Tibial nerve (tissue), 4 donors: ENCODE data around the gene EFCAB8. TPM values are rescaled to one million over a fixed set of nuclear protein-coding genes. Genes with fewer than 3 reads are reported as not detected.

Source experiments
- DNase-seq, 2 donors: peaks; one replicate each; pipeline ENCODE4 v3.0.0-alpha.2; 2019; ENCODE audit warnings: low spot score in 2 of 2
- H3K27ac ChIP-seq, 4 donors: fragments of 200-600 bp; sonication (generic) in 3 of 4; one replicate each; pipeline ENCODE4 v1.5.1; 2017 to 2019; ENCODE audit warnings: mild to moderate bottlenecking in 1 of 4
- H3K27me3 ChIP-seq, 2 donors: fragments of 200-600 bp; sonication (generic) in 1 of 2; one replicate each; pipeline versions ENCODE4 v1.5.1 to v1.6.0; 2017 to 2019
- H3K36me3 ChIP-seq, 3 donors: fragments of 200-600 bp; sonication (generic); one replicate each; pipeline ENCODE4 v1.5.1; 2018 to 2019
- H3K4me1 ChIP-seq, 4 donors: fragments of 200-600 bp; sonication (generic) in 3 of 4; one replicate each; pipeline ENCODE4 v1.5.1; 2017 to 2019
- H3K4me3 ChIP-seq, 4 donors: fragments of 200-600 bp; sonication (generic) in 3 of 4; one replicate each; pipeline ENCODE4 v1.5.1; 2017 to 2019; ENCODE audit warnings: mild to moderate bottlenecking in 1 of 4, moderate library complexity in 1 of 4
- H3K9me3 ChIP-seq, 4 donors: fragments of 200-600 bp; sonication (generic) in 3 of 4; one replicate each; pipeline ENCODE4 v1.5.1; 2017 to 2019
- EP300 ChIP-seq, 2 donors: sonication (generic); formaldehyde crosslinking; IDR thresholded peaks; one replicate each; pipeline ENCODE4 v1.6.1; 2017; ENCODE audit warnings: antibody characterized with exemption in 2 of 2, mild to moderate bottlenecking in 1 of 2
- POLR2A ChIP-seq, 2 donors: fragments of 450-650 bp; IDR thresholded peaks; one replicate each; pipeline ENCODE4 v1.6.1; 2017; ENCODE audit warnings: antibody characterized with exemption in 2 of 2, mild to moderate bottlenecking in 2 of 2, moderate library complexity in 2 of 2
- WGBS, 2 donors: methylation state at CpG; one replicate each; pipeline ENCODE4 v1.1.5; 2018; 5-methylcytosine and 5-hydroxymethylcytosine counted together
- total RNA-seq, 4 donors: library from RNA; depleted of rRNA; stranded (reverse); fragments of >200 nt; gene quantifications; one replicate each; pipeline ENCODE4 v1.1.0, GENCODE V29; 2016
- TF ChIP-seq, protein P1 (sequence below), 5 experiments: fragments of 200-600 bp in 3 of 5; fragments of 450-650 bp in 2 of 5; sonication (generic) in 3 of 5; IDR thresholded peaks; one replicate each; pipeline ENCODE4 v1.5.1; 2016 to 2019; ENCODE audit warnings: antibody characterized with exemption in 5 of 5, mild to moderate bottlenecking in 3 of 5, moderate library complexity in 2 of 5

EFCAB8 gene
- total RNA-seq, 4 donors from 2014 or later = 0.30 to 0.87 TPM; not detected in 2

DNA sequence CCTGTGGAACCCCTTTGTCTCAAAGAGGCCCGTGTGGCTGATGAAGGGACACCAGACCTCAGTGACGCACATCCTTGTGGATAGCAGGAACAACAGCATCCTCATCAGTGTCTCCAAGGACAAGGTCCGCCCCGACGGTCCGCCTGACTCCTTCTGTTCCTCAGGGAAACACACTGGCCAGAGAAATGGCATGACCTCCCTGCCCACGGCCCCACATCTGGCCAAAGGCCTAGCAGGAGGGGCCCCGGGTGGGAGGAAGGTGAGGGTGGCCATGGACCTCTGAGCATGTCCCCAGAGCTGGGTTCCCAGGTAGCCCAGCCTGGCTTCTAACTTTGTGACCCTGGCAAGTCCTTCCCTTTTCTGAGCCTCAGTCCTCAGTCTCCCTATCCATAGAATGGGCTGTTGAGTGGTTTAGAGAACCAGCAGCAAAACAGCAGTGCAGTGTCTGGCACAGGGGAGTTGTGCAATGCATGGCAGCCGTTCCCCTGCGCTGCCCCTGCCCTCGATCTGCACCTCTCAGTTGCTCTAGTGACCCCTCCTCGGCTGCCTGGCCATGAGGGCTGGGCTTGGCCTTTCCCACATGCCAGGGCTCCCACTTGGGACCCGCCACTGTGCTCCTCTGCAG lies 48.3 kb downstream of the EFCAB8 start:
- Histone ChIP-seq H3K4me1 (peaks cover 0 to 8% (median 2%) of the 10 kb centered on the region in 4 donors), H3K27ac (no peak overlapping the region), H3K4me3 (no peak overlapping the region), H3K27me3 (no peaks in the 10 kb centered on the region), H3K9me3 (no peaks in the 10 kb centered on the region), H3K36me3 (no peaks in the 10 kb centered on the region)
- no peak for TF ChIP-seq EP300 (IDR thresholded peaks at IDR 0.05)
- no peak for TF ChIP-seq POLR2A (IDR thresholded peaks at IDR 0.05)
- TF ChIP-seq, protein P1, sequence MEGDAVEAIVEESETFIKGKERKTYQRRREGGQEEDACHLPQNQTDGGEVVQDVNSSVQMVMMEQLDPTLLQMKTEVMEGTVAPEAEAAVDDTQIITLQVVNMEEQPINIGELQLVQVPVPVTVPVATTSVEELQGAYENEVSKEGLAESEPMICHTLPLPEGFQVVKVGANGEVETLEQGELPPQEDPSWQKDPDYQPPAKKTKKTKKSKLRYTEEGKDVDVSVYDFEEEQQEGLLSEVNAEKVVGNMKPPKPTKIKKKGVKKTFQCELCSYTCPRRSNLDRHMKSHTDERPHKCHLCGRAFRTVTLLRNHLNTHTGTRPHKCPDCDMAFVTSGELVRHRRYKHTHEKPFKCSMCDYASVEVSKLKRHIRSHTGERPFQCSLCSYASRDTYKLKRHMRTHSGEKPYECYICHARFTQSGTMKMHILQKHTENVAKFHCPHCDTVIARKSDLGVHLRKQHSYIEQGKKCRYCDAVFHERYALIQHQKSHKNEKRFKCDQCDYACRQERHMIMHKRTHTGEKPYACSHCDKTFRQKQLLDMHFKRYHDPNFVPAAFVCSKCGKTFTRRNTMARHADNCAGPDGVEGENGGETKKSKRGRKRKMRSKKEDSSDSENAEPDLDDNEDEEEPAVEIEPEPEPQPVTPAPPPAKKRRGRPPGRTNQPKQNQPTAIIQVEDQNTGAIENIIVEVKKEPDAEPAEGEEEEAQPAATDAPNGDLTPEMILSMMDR (IDR thresholded peaks at IDR 0.05) = no peak
- WGBS, 2 donors = 56 to 61% methylated on average over 10 to 13 of the region's 13 CpGs
- no peak for DNase-seq

GRCh38 chr20:32907886-32908285 lies 49.2 kb downstream of the EFCAB8 start:
- Histone ChIP-seq H3K4me1 (peaks cover 0 to 2% (median 0%) of the 10 kb centered on the region in 4 donors), H3K4me3 (no peak overlapping the region), H3K9me3 (peaks cover 0 to 5% (median 0%) of the 10 kb centered on the region in 4 donors), H3K36me3 (no peaks in the 10 kb centered on the region), H3K27me3 (no peaks in the 10 kb centered on the region), H3K27ac (no peak overlapping the region)
- no peak for DNase-seq
- TF ChIP-seq EP300 (IDR thresholded peaks at IDR 0.05) (no peak), POLR2A (IDR thresholded peaks at IDR 0.05) (no peak)
- TF ChIP-seq, protein P1 (IDR thresholded peaks at IDR 0.05) = no peak
- 76 to 80% methylated on average over 10 to 11 of the region's 13 CpGs for WGBS, 2 donors

DNA sequence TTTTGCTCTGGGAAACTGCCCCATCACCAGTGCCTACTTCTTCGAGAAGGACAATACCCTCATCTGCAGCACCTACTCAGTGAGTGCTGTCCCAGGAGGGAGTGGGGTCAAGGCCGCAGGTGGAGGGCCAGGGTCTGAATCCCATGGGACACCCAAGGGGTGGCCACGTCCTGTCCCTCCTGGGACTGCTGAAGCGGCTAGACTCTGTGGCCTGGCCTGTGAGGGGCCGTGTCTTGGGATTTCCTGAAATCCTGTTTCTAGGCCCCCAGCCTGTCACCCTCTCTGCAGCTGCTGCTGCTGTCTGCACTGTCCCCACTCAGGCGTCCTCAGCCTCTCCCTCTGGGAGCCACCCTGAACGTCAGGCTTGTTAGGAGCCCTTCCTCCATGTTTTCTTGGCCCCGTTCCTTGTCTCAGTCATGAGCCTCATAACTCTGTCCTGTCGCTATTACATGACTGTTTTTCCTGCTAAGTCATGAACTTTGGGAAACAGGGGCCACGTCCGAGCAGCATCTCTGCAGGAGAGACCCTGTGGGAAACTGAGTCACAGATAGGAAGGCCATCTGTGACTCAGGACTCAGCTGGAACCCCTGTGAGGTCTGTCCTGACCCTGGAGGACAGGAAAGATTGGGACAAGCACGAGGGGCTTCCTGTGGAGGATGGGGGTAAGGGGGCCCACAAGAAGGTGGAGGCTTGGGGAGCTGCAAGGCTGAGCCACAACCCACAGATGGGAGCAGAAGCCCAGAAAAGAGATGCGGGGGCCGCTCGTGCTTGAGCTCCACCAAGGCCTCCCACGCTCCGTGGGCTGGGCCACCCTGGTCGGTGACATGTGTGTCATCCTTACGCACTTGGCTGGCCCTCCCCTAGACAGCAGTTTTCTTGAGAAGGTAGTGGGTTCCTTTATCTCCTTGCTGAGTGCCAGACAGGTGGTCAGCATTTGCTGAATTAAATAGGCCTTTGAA lies 49.9 kb downstream of the EFCAB8 start:
- no peak overlapping the region for H3K27ac ChIP-seq
- no peaks in the 10 kb centered on the region for H3K4me1 ChIP-seq
- TF ChIP-seq POLR2A (IDR thresholded peaks at IDR 0.05) (no peak), EP300 (IDR thresholded peaks at IDR 0.05) (no peak)
- TF ChIP-seq, protein P1 (IDR thresholded peaks at IDR 0.05) = no peak
- 68 to 71% methylated on average over 19 of the region's 19 CpGs for WGBS, 2 donors
- H3K36me3 ChIP-seq = no peaks in the 10 kb centered on the region
- DNase-seq = no peak
- peaks cover 0 to 6% (median 0%) of the 10 kb centered on the region in 4 donors for H3K9me3 ChIP-seq
- no peak overlapping the region for H3K4me3 ChIP-seq
- H3K27me3 ChIP-seq = no peaks in the 10 kb centered on the region

- TF ChIP-seq POLR2A (IDR thresholded peaks at IDR 0.05) (no peak), EP300 (IDR thresholded peaks at IDR 0.05) (no peak)
- TF ChIP-seq, protein P1 (IDR thresholded peaks at IDR 0.05) = no peak
- Histone ChIP-seq H3K27ac (no peak overlapping the region), H3K4me3 (no peak overlapping the region), H3K9me3 (peaks cover 0 to 8% (median 0%) of the 10 kb centered on the region in 4 donors), H3K27me3 (no peaks in the 10 kb centered on the region), H3K4me1 (no peaks in the 10 kb centered on the region), H3K36me3 (no peaks in the 10 kb centered on the region)
- DNase-seq = no peak
- WGBS, 2 donors = 87 to 90% methylated on average over 9 of the region's 9 CpGs
Measured at GRCh38 chr20:32909451-32909850, 50.7 kb downstream of the EFCAB8 start.
